ENCODE results near the gene MPZL3.

GRCh38 chr11:118176778-118177134 is 75.4 kb downstream of the MPZL3 start:
- TF ChIP-seq, protein P1, sequence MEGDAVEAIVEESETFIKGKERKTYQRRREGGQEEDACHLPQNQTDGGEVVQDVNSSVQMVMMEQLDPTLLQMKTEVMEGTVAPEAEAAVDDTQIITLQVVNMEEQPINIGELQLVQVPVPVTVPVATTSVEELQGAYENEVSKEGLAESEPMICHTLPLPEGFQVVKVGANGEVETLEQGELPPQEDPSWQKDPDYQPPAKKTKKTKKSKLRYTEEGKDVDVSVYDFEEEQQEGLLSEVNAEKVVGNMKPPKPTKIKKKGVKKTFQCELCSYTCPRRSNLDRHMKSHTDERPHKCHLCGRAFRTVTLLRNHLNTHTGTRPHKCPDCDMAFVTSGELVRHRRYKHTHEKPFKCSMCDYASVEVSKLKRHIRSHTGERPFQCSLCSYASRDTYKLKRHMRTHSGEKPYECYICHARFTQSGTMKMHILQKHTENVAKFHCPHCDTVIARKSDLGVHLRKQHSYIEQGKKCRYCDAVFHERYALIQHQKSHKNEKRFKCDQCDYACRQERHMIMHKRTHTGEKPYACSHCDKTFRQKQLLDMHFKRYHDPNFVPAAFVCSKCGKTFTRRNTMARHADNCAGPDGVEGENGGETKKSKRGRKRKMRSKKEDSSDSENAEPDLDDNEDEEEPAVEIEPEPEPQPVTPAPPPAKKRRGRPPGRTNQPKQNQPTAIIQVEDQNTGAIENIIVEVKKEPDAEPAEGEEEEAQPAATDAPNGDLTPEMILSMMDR (IDR thresholded peaks at IDR 0.05) = no peak
- TF ChIP-seq POLR2AphosphoS5 (IDR thresholded peaks at IDR 0.05; ENCODE audit: low read depth, low read length) (no peak), SIN3A (IDR thresholded peaks at IDR 0.05; ENCODE audit: borderline replicate concordance, low read depth, low read length) (no peak), CHD2 (IDR thresholded peaks at IDR 0.05; ENCODE audit: low read length, partially characterized antibody) (no peak), EP300 (IDR thresholded peaks at IDR 0.05; ENCODE audit: borderline replicate concordance in 1 of 2, low read depth in 1 of 2, low read length in 1 of 2) (no peak), SMC3 (IDR thresholded peaks at IDR 0.05; ENCODE audit: low read depth, low read length) (no peak), NFIC (IDR thresholded peaks at IDR 0.05; ENCODE audit: borderline replicate concordance) (no peak), YY1 (IDR thresholded peaks at IDR 0.05; ENCODE audit: low read depth) (no peak), USF2 (IDR thresholded peaks at IDR 0.05; ENCODE audit: borderline replicate concordance, low read depth, low read length) (no peak)
- TF ChIP-seq, protein P2, sequence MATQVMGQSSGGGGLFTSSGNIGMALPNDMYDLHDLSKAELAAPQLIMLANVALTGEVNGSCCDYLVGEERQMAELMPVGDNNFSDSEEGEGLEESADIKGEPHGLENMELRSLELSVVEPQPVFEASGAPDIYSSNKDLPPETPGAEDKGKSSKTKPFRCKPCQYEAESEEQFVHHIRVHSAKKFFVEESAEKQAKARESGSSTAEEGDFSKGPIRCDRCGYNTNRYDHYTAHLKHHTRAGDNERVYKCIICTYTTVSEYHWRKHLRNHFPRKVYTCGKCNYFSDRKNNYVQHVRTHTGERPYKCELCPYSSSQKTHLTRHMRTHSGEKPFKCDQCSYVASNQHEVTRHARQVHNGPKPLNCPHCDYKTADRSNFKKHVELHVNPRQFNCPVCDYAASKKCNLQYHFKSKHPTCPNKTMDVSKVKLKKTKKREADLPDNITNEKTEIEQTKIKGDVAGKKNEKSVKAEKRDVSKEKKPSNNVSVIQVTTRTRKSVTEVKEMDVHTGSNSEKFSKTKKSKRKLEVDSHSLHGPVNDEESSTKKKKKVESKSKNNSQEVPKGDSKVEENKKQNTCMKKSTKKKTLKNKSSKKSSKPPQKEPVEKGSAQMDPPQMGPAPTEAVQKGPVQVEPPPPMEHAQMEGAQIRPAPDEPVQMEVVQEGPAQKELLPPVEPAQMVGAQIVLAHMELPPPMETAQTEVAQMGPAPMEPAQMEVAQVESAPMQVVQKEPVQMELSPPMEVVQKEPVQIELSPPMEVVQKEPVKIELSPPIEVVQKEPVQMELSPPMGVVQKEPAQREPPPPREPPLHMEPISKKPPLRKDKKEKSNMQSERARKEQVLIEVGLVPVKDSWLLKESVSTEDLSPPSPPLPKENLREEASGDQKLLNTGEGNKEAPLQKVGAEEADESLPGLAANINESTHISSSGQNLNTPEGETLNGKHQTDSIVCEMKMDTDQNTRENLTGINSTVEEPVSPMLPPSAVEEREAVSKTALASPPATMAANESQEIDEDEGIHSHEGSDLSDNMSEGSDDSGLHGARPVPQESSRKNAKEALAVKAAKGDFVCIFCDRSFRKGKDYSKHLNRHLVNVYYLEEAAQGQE (IDR thresholded peaks at IDR 0.05; ENCODE audit: low read depth, low read length) = no peak
- TF ChIP-seq, protein P3, sequence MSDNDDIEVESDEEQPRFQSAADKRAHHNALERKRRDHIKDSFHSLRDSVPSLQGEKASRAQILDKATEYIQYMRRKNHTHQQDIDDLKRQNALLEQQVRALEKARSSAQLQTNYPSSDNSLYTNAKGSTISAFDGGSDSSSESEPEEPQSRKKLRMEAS (IDR thresholded peaks at IDR 0.05; ENCODE audit: low read depth) = no peak

Measured in SK-N-SH (cell line).